ENCODE data around the gene SPATA6L.
"Not testable (repeated sequence)": the region's sequence is repeated elsewhere in the genome, so short reads cannot be mapped to it uniquely, and the experiment has no call there.

SPATA6L gene

GRCh38 chr9:4606033-4606432 lies 60.2 kb downstream of the SPATA6L start:
- not testable (repeated sequence) for H2AFZ ChIP-seq (ENCODE audit: low read depth, low read length); H3K36me3 ChIP-seq (ENCODE audit: insufficient read depth, low read length); H3K4me3 ChIP-seq (ENCODE audit: low read length); H3K9me3 ChIP-seq (ENCODE audit: low read length); H3K4me1 ChIP-seq (ENCODE audit: insufficient read depth, low read length); H3K27me3 ChIP-seq (ENCODE audit: insufficient read depth, low read length)

- no peaks in the 10 kb centered on the region for H3K9me3 ChIP-seq (ENCODE audit: low read length)
- H3K27me3 ChIP-seq (ENCODE audit: insufficient read depth, low read length) = no peaks in the 10 kb centered on the region
- H3K4me1 ChIP-seq (ENCODE audit: insufficient read depth, low read length) = no peaks in the 10 kb centered on the region
- no peak overlapping the region for H2AFZ ChIP-seq (ENCODE audit: low read depth, low read length)
- no peaks in the 10 kb centered on the region for H3K36me3 ChIP-seq (ENCODE audit: insufficient read depth, low read length)
- H3K4me3 ChIP-seq (ENCODE audit: low read length) = no peak overlapping the region
Measured at GRCh38 chr9:4604678-4605095, 61.6 kb downstream of the SPATA6L start.

GRCh38 chr9:4603830-4604229 lies 62.5 kb downstream of the SPATA6L start:
- H3K4me1 ChIP-seq (ENCODE audit: insufficient read depth, low read length) = no peaks in the 10 kb centered on the region

GRCh38 chr9:4600368-4600767 lies 65.9 kb downstream of the SPATA6L start:
- no peaks in the 10 kb centered on the region for H3K27me3 ChIP-seq (ENCODE audit: insufficient read depth, low read length)
- no peaks in the 10 kb centered on the region for H3K36me3 ChIP-seq (ENCODE audit: insufficient read depth, low read length)
- H3K4me3 ChIP-seq (ENCODE audit: low read length) = no peak overlapping the region
- H3K9me3 ChIP-seq (ENCODE audit: low read length) = no peaks in the 10 kb centered on the region
- no peak overlapping the region for H2AFZ ChIP-seq (ENCODE audit: low read depth, low read length)
- H3K4me1 ChIP-seq (ENCODE audit: insufficient read depth, low read length) = no peaks in the 10 kb centered on the region

More at GRCh38 chr9:4603830-4604229, 62.5 kb downstream of the SPATA6L start:
- Histone ChIP-seq H3K4me3 (ENCODE audit: low read length) (no peak overlapping the region), H3K9me3 (ENCODE audit: low read length) (no peaks in the 10 kb centered on the region), H3K36me3 (ENCODE audit: insufficient read depth, low read length) (no peaks in the 10 kb centered on the region), H2AFZ (ENCODE audit: low read depth, low read length) (no peak overlapping the region), H3K27me3 (ENCODE audit: insufficient read depth, low read length) (no peaks in the 10 kb centered on the region)

- H2AFZ ChIP-seq (ENCODE audit: low read depth, low read length) = no peak overlapping the region
- no peaks in the 10 kb centered on the region for H3K27me3 ChIP-seq (ENCODE audit: insufficient read depth, low read length)
- H3K4me1 ChIP-seq (ENCODE audit: insufficient read depth, low read length) = no peaks in the 10 kb centered on the region
- H3K36me3 ChIP-seq (ENCODE audit: insufficient read depth, low read length) = no peaks in the 10 kb centered on the region
- no peak overlapping the region for H3K4me3 ChIP-seq (ENCODE audit: low read length)
- H3K9me3 ChIP-seq (ENCODE audit: low read length) = no peaks in the 10 kb centered on the region
Measured at GRCh38 chr9:4596165-4596922, 69.9 kb downstream of the SPATA6L start.

- Histone ChIP-seq H3K27me3 (ENCODE audit: insufficient read depth, low read length) (no peaks in the 10 kb centered on the region), H2AFZ (ENCODE audit: low read depth, low read length) (no peak overlapping the region), H3K4me3 (ENCODE audit: low read length) (no peak overlapping the region), H3K9me3 (ENCODE audit: low read length) (no peaks in the 10 kb centered on the region), H3K36me3 (ENCODE audit: insufficient read depth, low read length) (no peaks in the 10 kb centered on the region), H3K4me1 (ENCODE audit: insufficient read depth, low read length) (no peaks in the 10 kb centered on the region)
Measured at GRCh38 chr9:4594994-4595393, 71.3 kb downstream of the SPATA6L start.

- no peaks in the 10 kb centered on the region for H3K27me3 ChIP-seq (ENCODE audit: insufficient read depth, low read length)
- H3K36me3 ChIP-seq (ENCODE audit: insufficient read depth, low read length) = no peaks in the 10 kb centered on the region
- H2AFZ ChIP-seq (ENCODE audit: low read depth, low read length) = no peak overlapping the region
- H3K4me3 ChIP-seq (ENCODE audit: low read length) = no peak overlapping the region
- H3K9me3 ChIP-seq (ENCODE audit: low read length) = no peaks in the 10 kb centered on the region
- no peaks in the 10 kb centered on the region for H3K4me1 ChIP-seq (ENCODE audit: insufficient read depth, low read length)
Measured at GRCh38 chr9:4594545-4594944, 71.7 kb downstream of the SPATA6L start.

- Histone ChIP-seq H3K27me3 (ENCODE audit: insufficient read depth, low read length) (no peaks in the 10 kb centered on the region), H3K4me1 (ENCODE audit: insufficient read depth, low read length) (no peaks in the 10 kb centered on the region), H3K36me3 (ENCODE audit: insufficient read depth, low read length) (no peaks in the 10 kb centered on the region), H3K4me3 (ENCODE audit: low read length) (no peak overlapping the region), H3K9me3 (ENCODE audit: low read length) (no peaks in the 10 kb centered on the region), H2AFZ (ENCODE audit: low read depth, low read length) (no peak overlapping the region)
Measured at GRCh38 chr9:4592886-4593285, 73.4 kb downstream of the SPATA6L start.

- Histone ChIP-seq H3K4me3 (ENCODE audit: low read length) (no peak overlapping the region), H3K27me3 (ENCODE audit: insufficient read depth, low read length) (no peaks in the 10 kb centered on the region), H3K4me1 (ENCODE audit: insufficient read depth, low read length) (no peaks in the 10 kb centered on the region), H3K9me3 (ENCODE audit: low read length) (no peaks in the 10 kb centered on the region), H3K36me3 (ENCODE audit: insufficient read depth, low read length) (no peaks in the 10 kb centered on the region), H2AFZ (ENCODE audit: low read depth, low read length) (no peak overlapping the region)
Measured at GRCh38 chr9:4592295-4592694, 74.0 kb downstream of the SPATA6L start.

GRCh38 chr9:4591123-4591500 lies 75.2 kb downstream of the SPATA6L start:
- no peaks in the 10 kb centered on the region for H3K9me3 ChIP-seq (ENCODE audit: low read length)
- no peak overlapping the region for H2AFZ ChIP-seq (ENCODE audit: low read depth, low read length)
- no peaks in the 10 kb centered on the region for H3K4me1 ChIP-seq (ENCODE audit: insufficient read depth, low read length)
- H3K36me3 ChIP-seq (ENCODE audit: insufficient read depth, low read length) = no peaks in the 10 kb centered on the region
- no peak overlapping the region for H3K4me3 ChIP-seq (ENCODE audit: low read length)
- no peaks in the 10 kb centered on the region for H3K27me3 ChIP-seq (ENCODE audit: insufficient read depth, low read length)

GRCh38 chr9:4590430-4591122 lies 75.7 kb downstream of the SPATA6L start:
- no peaks in the 10 kb centered on the region for H3K27me3 ChIP-seq (ENCODE audit: insufficient read depth, low read length)
- no peaks in the 10 kb centered on the region for H3K36me3 ChIP-seq (ENCODE audit: insufficient read depth, low read length)
- no peaks in the 10 kb centered on the region for H3K4me1 ChIP-seq (ENCODE audit: insufficient read depth, low read length)
- H2AFZ ChIP-seq (ENCODE audit: low read depth, low read length) = no peak overlapping the region
- H3K9me3 ChIP-seq (ENCODE audit: low read length) = no peaks in the 10 kb centered on the region
- no peak overlapping the region for H3K4me3 ChIP-seq (ENCODE audit: low read length)

- no peaks in the 10 kb centered on the region for H3K36me3 ChIP-seq (ENCODE audit: insufficient read depth, low read length)
Measured at GRCh38 chr9:4588721-4589120, 77.6 kb downstream of the SPATA6L start.

GRCh38 chr9:4585135-4585534 lies 81.1 kb downstream of the SPATA6L start:
- no peaks in the 10 kb centered on the region for H3K9me3 ChIP-seq (ENCODE audit: low read length)
- H3K36me3 ChIP-seq (ENCODE audit: insufficient read depth, low read length) = no peaks in the 10 kb centered on the region
- H3K4me1 ChIP-seq (ENCODE audit: insufficient read depth, low read length) = peaks cover 4% of the 10 kb centered on the region
- no peak overlapping the region for H3K4me3 ChIP-seq (ENCODE audit: low read length)
- H2AFZ ChIP-seq (ENCODE audit: low read depth, low read length) = no peak overlapping the region
- H3K27me3 ChIP-seq (ENCODE audit: insufficient read depth, low read length) = no peaks in the 10 kb centered on the region

More at GRCh38 chr9:4588721-4589120, 77.6 kb downstream of the SPATA6L start:
- H2AFZ ChIP-seq (ENCODE audit: low read depth, low read length) = no peak overlapping the region
- no peak overlapping the region for H3K4me3 ChIP-seq (ENCODE audit: low read length)
- H3K4me1 ChIP-seq (ENCODE audit: insufficient read depth, low read length) = no peaks in the 10 kb centered on the region
- no peaks in the 10 kb centered on the region for H3K9me3 ChIP-seq (ENCODE audit: low read length)
- no peaks in the 10 kb centered on the region for H3K27me3 ChIP-seq (ENCODE audit: insufficient read depth, low read length)

All from neuron (in vitro differentiated cells).